Prostate gland (tissue), 2 donors: ENCODE measurements around the gene MORC1.

Experiments
- POLR2A ChIP-seq: fragments of 450-650 bp; IDR thresholded peaks from one replicate; pipeline ENCODE4 v1.6.1; 2016; ENCODE audit warnings: antibody characterized with exemption, mild to moderate bottlenecking
- TF ChIP-seq, protein P1 (sequence below), 4 experiments: fragments of 200-600 bp in 2 of 4; fragments of 450-650 bp in 2 of 4; sonication (generic) in 2 of 4; IDR thresholded peaks; 1 replicate in 3 of 4; 2 replicates in 1 of 4; pipeline ENCODE4 v1.5.1; 2016 to 2019; ENCODE audit warnings: antibody characterized with exemption in 4 of 4, mild to moderate bottlenecking in 2 of 4, moderate library complexity in 2 of 4

DNA sequence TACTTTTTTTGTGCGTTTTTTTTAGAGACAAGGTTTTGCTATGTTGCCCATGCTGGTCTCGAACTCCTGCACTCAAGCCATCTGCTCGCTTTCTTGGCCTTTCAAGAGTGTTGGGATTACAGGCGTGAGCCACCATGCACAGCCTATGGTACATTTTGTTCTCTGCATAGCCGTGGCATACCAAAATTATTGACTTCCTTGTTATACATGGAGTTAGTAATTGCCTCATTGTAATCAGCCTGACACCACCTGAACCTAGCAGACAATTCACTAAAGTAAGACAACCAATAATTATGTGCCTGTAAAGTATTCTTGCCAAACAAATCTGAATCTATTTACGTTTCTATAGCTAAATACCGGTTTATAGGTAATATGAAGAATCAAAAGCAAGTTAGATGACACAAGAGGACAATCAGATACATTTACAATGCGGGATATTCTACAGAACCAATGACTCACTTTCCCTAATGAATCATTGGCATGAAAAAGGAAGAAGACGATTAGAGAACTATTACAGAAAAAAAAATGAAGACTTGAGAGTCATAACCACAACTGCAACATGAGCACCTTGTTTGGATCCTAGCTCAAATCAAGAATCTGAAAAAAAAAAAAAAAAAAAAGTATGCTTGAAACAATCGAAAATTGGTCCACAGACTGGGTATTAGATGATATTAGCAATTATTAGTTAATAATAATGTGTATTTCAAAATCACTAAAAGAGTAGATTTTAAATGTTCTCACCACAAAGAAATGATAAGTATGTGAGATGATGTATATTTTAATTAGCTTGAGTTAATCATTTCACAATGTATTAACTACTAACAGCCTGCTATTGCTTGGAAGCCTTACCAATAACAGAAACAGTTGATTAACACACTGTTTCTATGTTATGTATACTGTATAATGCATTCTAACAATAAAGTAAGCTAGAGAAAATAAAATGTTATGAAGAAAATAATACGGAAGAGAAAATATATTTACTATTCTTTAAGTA is 171.3 kb downstream of the MORC1 start:
- TF ChIP-seq, protein P1, sequence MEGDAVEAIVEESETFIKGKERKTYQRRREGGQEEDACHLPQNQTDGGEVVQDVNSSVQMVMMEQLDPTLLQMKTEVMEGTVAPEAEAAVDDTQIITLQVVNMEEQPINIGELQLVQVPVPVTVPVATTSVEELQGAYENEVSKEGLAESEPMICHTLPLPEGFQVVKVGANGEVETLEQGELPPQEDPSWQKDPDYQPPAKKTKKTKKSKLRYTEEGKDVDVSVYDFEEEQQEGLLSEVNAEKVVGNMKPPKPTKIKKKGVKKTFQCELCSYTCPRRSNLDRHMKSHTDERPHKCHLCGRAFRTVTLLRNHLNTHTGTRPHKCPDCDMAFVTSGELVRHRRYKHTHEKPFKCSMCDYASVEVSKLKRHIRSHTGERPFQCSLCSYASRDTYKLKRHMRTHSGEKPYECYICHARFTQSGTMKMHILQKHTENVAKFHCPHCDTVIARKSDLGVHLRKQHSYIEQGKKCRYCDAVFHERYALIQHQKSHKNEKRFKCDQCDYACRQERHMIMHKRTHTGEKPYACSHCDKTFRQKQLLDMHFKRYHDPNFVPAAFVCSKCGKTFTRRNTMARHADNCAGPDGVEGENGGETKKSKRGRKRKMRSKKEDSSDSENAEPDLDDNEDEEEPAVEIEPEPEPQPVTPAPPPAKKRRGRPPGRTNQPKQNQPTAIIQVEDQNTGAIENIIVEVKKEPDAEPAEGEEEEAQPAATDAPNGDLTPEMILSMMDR (IDR thresholded peaks at IDR 0.05), result no peak
- no peak for TF ChIP-seq POLR2A
